ENCODE results near the gene SIRPA. TPM values are rescaled to one million over a fixed set of nuclear protein-coding genes. Genes with fewer than 3 reads are reported as not detected.

Gene SIRPA
- total RNA-seq, 2 donors from 2014 or later, result 39.7 to 42.1 TPM

- intact Hi-C loops (cut with DNase I), result no loop called here
- DNase-seq (ENCODE audit: low spot score), result no peak
Measured at GRCh38 chr20:1867495-1868260, 27.5 kb upstream of the SIRPA start.

DNA sequence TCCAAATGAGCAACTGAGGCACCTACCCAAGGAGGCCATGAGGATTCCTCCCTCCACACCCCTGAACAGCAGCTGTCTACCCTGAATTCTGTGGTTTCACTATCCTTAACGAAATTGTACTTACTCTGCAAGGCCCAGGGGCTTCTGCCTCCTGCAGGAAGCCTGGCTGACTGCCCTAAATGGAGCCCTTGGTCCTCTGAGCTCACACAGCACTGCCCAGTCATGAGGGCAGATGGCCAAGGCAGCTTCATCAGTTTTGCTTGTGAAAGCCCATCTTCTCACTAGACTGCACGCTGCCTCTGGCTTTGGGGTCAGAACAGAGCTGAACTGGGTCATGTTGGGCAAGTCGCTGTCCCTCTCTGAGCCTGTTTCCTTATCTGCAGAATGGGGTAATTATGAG, 26.4 kb upstream of the SIRPA start:
- intact Hi-C loops (cut with DNase I), result no loop called here
- no peak for DNase-seq (ENCODE audit: low spot score)

DNA sequence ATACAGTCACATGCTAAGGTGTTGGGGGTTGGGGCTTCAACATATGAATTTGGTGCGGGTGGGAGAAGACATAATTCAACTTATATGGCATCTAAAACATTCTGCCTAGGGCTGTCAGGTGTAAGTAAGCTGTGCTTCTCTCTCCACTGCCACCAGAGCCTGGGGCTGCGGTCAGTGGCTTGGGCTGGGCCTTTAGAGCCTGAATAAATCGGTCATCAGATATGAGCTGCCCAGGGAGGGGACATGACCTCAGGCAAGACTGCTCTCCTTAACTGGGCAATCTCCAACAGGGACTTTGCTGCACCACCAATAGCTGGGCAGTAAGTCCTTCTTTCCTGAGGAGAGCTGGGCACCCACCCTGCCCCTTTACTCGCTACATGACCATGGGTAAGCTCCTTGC, 24.9 kb upstream of the SIRPA start:
- intact Hi-C loops (cut with DNase I), result no loop called here
- no peak for DNase-seq (ENCODE audit: low spot score)

GRCh38 chr20:1870792-1871550, 24.2 kb upstream of the SIRPA start:
- intact Hi-C loops (cut with DNase I), result no loop called here
- no peak for DNase-seq (ENCODE audit: low spot score)

- intact Hi-C loops (cut with DNase I), result no loop called here
- no peak for DNase-seq (ENCODE audit: low spot score)
Measured at GRCh38 chr20:1871807-1872458, 23.3 kb upstream of the SIRPA start.

DNA sequence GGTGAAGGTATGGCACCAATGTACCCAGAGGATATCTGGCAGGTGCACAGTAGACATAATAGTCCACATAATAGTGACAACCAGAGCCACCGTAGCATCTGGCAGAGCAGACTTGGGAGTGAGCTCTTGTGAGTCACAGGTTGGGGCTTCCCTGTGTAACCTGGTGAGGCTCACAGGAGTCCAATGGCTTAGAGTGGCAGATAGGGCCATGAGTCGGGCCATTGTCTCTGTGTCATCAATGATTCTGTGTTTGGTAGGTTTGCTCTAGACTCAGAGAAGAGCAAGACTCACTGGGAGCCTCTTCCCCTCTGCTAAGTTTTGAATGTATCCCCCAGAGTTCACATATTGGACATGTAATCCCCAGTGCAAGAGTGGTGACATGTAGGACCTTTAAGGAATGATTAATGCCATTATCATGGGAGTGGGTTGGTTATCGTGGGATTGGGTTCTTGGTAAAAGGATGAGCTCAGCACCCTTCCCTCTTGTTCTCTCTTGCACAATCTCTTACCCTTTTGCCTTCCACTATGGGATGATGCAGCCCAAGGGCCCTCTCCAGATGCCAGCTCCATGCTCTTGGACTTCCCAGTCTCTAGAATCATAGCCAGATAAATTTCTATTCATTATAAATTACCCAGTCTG, 22.6 kb upstream of the SIRPA start:
- no peak for DNase-seq (ENCODE audit: low spot score)
- intact Hi-C loops (cut with DNase I), result no loop called here

- no peak for DNase-seq (ENCODE audit: low spot score)
- intact Hi-C loops (cut with DNase I), result no loop called here
Measured at GRCh38 chr20:1874450-1875182, 20.6 kb upstream of the SIRPA start.

DNA sequence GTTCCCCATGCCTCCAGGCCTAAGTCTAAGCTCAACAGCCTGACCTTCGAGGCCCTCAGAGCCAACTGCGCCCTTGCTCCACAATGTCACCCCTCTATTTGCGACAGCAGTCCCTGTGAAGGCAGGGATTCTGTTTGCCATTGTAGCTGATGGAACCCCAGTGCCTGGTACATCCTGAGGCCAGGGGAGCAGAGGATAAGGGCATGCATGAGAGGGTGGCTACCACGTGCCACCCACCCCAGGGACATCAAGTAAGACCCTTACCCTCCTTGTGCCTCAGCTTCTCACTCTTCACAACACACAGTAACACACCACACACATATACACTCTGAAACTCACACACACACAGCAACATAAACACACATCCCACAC, 20.0 kb upstream of the SIRPA start:
- no peak for DNase-seq (ENCODE audit: low spot score)

DNA sequence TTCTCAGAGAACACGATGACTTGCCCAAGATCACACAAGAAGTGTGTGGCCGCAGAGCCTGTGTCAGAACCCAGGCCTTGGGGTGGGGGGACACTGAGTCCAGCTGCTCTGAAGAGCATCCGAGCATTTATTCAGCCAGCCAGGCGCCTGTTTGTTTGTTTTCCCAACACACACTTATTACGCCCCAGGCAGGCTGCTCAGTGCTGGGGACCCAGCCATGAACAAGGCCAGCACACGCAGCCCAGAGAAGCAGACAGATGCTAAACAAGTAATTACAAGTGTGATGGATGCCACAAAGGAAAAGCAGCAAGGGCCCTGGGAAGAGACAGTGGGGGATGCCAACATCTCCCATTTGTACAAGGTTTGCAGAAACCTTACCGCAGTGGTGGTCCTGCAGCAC, 19.4 kb upstream of the SIRPA start:
- intact Hi-C loops (cut with DNase I), result no loop called here
- DNase-seq (ENCODE audit: low spot score), result no peak

More for the DNA sequence above, 20.0 kb upstream of the SIRPA start:
- intact Hi-C loops (cut with DNase I), result no loop called here

GRCh38 chr20:1876217-1876921, 18.8 kb upstream of the SIRPA start:
- DNase-seq (ENCODE audit: low spot score), result no peak
- intact Hi-C loops (cut with DNase I), result no loop called here

DNA sequence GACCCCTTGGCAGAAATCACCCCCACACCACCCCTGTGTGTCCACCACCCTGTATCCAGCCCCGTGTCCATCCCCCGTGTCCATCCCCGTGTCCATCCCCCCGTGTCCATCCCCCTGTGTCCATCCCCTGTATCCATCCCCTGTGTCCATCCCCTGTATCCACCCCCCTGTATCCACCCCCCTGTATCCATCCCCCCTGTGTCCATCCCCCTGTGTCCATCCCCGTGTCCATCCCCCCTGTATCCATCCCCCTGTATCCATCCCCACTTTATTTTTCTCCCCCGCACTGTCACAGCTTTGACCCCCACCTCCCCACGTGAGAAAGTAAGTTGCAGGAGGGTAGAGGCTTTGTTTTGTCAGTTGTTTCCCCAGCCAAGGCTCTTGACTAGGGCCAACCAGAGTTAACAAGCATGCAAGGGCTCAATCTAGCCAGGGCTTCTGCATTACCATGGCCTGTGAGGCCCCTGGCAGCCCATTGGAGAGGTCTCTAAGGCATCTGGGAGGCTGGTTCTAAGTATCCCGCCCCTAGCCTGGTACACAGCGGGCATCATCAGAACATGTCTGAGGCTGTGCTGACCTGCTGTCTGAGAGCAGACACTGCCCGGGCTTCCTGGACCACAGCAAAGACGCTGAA, 18.1 kb upstream of the SIRPA start:
- intact Hi-C loops (cut with DNase I), result no loop called here
- no peak for DNase-seq (ENCODE audit: low spot score)

DNA sequence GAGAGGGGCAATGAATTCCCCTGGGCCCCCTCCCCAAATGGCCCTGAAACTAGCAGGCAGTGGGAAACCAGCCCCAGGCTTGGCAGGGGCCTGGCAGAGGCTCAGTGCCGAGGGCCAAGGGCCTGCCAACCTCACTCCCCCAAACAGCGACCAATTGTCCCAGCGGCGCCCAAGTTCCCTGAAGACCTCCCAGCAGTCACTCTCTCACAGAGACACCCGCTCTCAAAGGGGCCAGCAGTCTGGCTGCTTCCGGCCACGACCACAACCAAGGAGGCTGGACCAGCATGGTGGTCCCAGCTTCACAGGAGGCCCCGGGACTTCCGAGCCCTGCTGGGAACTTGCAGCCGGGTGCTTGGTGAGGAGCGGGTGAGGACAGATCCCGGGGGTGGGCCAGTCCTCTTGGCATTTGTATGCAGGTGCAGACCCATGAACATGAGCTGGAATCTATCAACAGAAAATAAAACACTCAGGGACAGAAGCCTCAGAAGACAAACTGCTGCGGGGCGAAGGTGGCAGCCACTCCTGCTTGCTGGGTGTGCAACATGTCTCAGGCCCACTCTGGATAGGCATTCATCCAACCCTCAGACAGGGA, 17.5 kb upstream of the SIRPA start:
- intact Hi-C loops (cut with DNase I), result no loop called here
- DNase-seq (ENCODE audit: low spot score), result no peak

- intact Hi-C loops (cut with DNase I), result no loop called here
Measured at GRCh38 chr20:1879369-1879768, 15.8 kb upstream of the SIRPA start.

GRCh38 chr20:1879934-1880333, 15.3 kb upstream of the SIRPA start:
- intact Hi-C loops (cut with DNase I), result no loop called here
- DNase-seq (ENCODE audit: low spot score), result no peak

More at GRCh38 chr20:1879369-1879768, 15.8 kb upstream of the SIRPA start:
- no peak for DNase-seq (ENCODE audit: low spot score)

DNA sequence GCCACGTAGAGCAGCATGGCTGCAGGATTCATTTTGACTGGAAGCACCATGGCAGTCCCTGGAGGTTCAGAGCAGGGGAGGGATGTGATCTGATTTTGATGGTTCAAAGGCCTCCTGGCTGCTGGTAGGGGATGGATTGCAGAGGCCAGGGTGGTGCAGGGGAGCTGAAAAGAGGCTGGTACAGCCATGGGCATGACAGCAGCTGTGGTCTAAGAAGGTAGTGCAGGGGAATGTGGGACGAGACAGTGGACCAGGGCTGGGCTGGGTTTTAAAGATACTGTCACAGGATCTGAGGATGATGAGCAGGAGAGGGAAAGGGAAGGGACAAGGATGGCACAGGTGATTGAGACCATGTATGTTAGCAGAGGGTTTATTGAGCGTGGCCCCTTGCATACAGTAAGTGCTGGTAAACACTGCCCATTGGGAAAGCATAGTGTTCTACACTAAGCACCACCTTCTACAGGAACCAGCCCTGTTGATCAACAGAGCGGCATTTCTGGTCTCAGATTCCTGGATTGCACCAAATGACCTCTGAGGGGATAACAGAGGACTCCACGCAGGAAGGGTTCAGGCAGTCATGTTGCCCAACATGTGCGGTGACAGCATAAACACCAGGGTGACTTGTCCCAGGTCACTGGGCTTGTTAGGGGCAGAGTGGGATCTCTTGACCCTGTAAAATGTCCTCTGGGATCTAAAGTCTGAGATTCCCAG, 14.5 kb upstream of the SIRPA start:
- DNase-seq (ENCODE audit: low spot score), result no peak
- intact Hi-C loops (cut with DNase I), result no loop called here

DNA sequence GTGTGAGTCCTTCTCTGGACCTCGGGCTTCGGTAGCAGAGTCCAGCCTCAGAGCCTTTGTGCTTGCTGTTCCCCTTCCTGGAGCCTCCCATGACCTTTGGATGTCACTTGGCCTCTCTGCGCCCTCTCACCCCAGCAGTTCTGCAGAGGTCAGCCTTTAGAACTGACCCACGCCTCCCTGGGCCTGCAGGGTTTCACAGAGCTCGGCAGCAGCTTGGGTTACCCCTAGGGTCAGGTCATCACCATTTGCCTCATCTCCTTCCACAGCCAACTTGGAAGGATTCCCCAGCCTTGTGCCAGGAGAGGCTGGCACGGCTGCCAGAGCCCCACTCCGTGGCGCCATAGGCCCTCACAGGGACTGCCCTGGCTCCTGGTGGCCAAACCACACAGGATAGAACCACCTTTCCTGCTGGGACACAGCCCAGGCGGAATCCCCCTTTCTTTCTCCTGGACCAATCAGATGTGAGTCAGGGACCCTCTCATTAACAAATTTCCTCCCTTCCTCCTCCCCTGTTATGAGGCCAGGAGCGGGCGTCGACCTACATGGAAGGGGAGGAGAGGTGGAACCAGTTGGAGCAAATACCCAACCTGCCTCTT, 13.9 kb upstream of the SIRPA start:
- intact Hi-C loops (cut with DNase I), result no loop called here
- DNase-seq (ENCODE audit: low spot score), result no peak

DNA sequence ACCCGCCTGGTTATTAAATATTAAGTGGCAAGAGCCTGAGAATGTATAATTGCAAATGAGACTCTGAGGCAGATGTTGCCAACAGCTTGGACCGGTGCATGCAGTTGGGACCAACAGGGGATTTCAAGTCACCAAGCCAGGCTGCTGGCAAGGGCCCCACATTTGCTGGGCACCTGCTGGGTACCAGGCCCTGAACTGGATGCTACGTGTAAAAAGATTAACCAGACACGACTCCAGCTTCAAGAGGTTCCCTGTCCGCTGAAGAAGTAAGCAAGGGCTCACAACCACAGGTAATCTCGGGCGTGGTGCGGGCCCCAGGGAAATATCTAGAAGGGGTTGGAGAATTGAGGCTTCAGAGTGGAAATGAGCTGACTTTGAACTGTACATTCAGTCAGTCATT, 13.2 kb upstream of the SIRPA start:
- DNase-seq (ENCODE audit: low spot score), result no peak
- intact Hi-C loops (cut with DNase I), result no loop called here

Measured in posterior vena cava (tissue), 2 donors.